ENCODE measurements around the gene WDR70. TPM values are rescaled to one million over a fixed set of nuclear protein-coding genes. Genes with fewer than 3 reads are reported as not detected.
"Not testable (repeated sequence)": the region's sequence is repeated elsewhere in the genome, so short reads cannot be mapped to it uniquely, and the experiment has no call there.

Gene WDR70
- total RNA-seq, 1 experiment from 2014 or later, result 31.3 TPM

DNA sequence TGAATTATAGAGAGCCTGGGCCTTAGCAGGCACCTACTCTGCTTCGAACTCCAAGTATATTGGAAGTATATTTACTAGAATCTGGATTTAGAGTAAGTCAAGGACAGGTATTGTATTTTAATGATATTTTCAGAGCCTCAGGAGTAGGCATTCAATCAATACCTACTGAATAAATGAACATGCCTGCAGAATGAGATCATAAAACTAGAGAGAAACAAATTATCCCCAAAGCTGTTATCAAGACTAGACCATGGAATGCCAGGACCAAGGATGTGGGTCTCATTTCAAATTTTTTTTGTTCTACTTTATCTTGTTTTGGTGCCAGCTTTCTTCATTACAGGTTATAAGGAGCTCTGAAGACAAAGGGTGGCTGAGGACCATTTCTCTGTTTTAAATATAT is 394.7 kb downstream of the WDR70 start:
- Mint-ChIP-seq H3K4me1 (ENCODE audit: insufficient read depth, unreplicated experiment) (peaks cover 13% of the 10 kb centered on the region), H3K27me3 (ENCODE audit: insufficient read depth, unreplicated experiment) (no peaks in the 10 kb centered on the region), H3K36me3 (ENCODE audit: insufficient read depth, unreplicated experiment) (no peaks in the 10 kb centered on the region), H3K27ac (ENCODE audit: low read depth, unreplicated experiment) (no peak overlapping the region), H3K4me3 (ENCODE audit: unreplicated experiment) (no peak overlapping the region), H3K9me3 (ENCODE audit: unreplicated experiment) (peaks cover 7% of the 10 kb centered on the region)
- intact Hi-C loops (cut with micrococcal nuclease), result no loop called here
- DNase-seq (ENCODE audit: unreplicated experiment), result no peak
- ChIA-PET POLR2A (interaction anchor here (0.9 to 1.2 kb wide), 2 partner anchors 9 to 10 kb away, joined by 3 read pairs; no protein-coding TSS in a partner anchor), CTCF (no interaction called here)
- BruUV-seq (replicated peaks), result no TSS peak
- TF ChIP-seq, protein P1, sequence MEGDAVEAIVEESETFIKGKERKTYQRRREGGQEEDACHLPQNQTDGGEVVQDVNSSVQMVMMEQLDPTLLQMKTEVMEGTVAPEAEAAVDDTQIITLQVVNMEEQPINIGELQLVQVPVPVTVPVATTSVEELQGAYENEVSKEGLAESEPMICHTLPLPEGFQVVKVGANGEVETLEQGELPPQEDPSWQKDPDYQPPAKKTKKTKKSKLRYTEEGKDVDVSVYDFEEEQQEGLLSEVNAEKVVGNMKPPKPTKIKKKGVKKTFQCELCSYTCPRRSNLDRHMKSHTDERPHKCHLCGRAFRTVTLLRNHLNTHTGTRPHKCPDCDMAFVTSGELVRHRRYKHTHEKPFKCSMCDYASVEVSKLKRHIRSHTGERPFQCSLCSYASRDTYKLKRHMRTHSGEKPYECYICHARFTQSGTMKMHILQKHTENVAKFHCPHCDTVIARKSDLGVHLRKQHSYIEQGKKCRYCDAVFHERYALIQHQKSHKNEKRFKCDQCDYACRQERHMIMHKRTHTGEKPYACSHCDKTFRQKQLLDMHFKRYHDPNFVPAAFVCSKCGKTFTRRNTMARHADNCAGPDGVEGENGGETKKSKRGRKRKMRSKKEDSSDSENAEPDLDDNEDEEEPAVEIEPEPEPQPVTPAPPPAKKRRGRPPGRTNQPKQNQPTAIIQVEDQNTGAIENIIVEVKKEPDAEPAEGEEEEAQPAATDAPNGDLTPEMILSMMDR (IDR thresholded peaks at IDR 0.05; ENCODE audit: unreplicated experiment), result no peak

DNA sequence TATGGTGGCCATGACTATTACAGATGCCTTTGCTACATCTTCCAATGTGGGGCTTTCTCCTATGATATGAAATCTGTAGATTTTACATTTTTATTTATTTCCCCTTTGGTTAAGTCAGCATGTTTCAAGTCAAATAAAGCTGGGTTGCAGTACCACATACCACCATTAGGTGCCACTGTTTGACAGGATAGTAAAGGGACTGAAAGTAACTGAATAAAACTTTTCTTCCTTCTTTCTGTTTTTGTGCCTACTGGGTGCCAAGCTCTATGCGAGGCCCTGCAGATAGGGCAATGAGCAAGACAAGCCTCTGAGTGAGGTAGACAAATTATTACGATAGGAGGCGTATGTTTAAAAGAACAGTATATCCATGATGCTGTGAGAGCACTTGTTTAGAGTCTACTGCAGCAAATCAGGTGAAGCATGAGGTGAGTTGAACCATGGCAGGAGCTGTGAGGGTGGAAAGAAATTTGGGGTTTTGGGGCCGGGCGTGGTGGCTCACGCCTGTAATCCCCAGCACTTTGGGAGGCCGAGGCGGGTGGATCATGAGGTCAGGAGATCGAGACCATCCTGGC is 395.9 kb downstream of the WDR70 start:
- BruUV-seq (replicated peaks), result no TSS peak
- no peaks in the 10 kb centered on the region for H3K27me3 Mint-ChIP-seq (ENCODE audit: insufficient read depth, unreplicated experiment)
- intact Hi-C loops (cut with micrococcal nuclease), result no loop called here
- H3K4me3 Mint-ChIP-seq (ENCODE audit: unreplicated experiment), result no peak overlapping the region
- H3K9me3 Mint-ChIP-seq (ENCODE audit: unreplicated experiment), result peaks cover 7% of the 10 kb centered on the region
- TF ChIP-seq, protein P1 (IDR thresholded peaks at IDR 0.05; ENCODE audit: unreplicated experiment), result peak; percentile 52
- CTCF ChIA-PET, result interaction anchor here (0.6 to 1.1 kb wide), 8 partner anchors 11 to 669 kb away, joined by 3 to 5 read pairs (median 3); no protein-coding TSS in a partner anchor
- H3K36me3 Mint-ChIP-seq (ENCODE audit: insufficient read depth, unreplicated experiment), result no peaks in the 10 kb centered on the region
- POLR2A ChIA-PET, result no interaction called here
- H3K27ac Mint-ChIP-seq (ENCODE audit: low read depth, unreplicated experiment), result no peak overlapping the region
- peak; percentile 20 for DNase-seq (ENCODE audit: unreplicated experiment)
- H3K4me1 Mint-ChIP-seq (ENCODE audit: insufficient read depth, unreplicated experiment), result peaks cover 13% of the 10 kb centered on the region

DNA sequence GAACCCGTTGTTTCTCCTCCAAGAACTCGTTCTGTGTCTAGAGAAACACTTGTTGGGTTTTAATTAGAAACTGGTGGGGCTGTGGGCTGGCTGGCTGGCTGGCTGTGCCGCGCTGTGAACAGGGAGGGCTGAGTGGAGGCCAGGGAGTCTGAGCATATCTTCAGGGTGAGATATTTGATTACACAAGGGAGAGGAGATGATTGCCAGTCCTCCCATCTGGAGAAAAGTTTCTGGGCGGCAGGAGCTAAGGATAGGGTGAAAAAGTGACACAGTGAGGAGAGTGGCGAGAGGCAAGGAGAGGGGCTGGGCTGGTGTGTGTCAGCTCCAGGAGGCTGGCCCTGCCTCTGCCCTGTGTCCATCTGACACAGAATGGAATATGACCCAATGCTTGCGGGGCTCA is 397.7 kb downstream of the WDR70 start:
- ChIA-PET POLR2A (interaction anchor here (0.9 kb wide), 1 partner anchor 13 kb away, joined by 3 read pairs; no protein-coding TSS in a partner anchor), CTCF (interaction anchor here (0.6 to 1.7 kb wide), 2 partner anchors 10 to 13 kb away, joined by 3 to 4 read pairs; no protein-coding TSS in a partner anchor)
- H3K36me3 Mint-ChIP-seq (ENCODE audit: insufficient read depth, unreplicated experiment), result no peaks in the 10 kb centered on the region
- intact Hi-C loops (cut with micrococcal nuclease), result no loop called here
- no peak for DNase-seq (ENCODE audit: unreplicated experiment)
- H3K4me1 Mint-ChIP-seq (ENCODE audit: insufficient read depth, unreplicated experiment), result peaks cover 4% of the 10 kb centered on the region
- H3K27ac Mint-ChIP-seq (ENCODE audit: low read depth, unreplicated experiment), result no peak overlapping the region
- BruUV-seq (replicated peaks), result no TSS peak
- TF ChIP-seq, protein P1 (IDR thresholded peaks at IDR 0.05; ENCODE audit: unreplicated experiment), result no peak
- H3K4me3 Mint-ChIP-seq (ENCODE audit: unreplicated experiment), result no peak overlapping the region
- H3K27me3 Mint-ChIP-seq (ENCODE audit: insufficient read depth, unreplicated experiment), result no peaks in the 10 kb centered on the region
- H3K9me3 Mint-ChIP-seq (ENCODE audit: unreplicated experiment), result peaks cover 7% of the 10 kb centered on the region

DNA sequence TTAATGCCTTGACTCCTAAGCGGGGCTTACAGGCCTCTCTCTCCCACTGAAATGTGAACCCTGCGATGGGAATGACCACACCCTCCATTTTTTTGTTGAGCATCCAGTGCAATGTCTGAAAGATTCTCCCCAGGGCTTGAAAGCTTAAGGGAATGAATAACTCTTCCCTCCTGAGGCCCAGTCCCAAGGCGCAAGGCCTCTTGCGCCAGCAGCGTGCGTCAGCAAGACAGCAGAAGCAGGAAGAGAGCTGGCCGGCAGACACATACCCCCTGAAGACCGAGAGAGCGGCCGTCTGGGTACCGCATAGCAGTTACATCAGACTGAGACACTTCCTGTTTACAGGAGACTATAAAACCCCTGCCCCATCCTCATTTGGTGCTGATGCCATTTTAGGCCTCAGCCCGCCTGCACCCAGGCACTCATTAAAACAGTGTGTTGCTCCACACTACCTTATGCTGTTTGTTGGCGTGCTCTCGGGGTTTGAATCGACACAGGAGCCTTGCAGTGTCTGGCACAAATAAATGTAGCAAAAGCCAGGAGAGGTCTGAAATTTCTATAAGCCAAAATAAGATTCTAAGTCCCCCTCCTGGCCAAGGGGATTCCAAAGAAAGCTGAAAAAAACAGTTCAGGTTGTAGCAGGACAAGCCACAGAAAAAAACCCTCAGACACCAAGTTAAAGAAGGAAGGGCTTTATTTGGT is 398.5 kb downstream of the WDR70 start:
- no TSS peak for BruUV-seq (replicated peaks)
- no peak overlapping the region for H3K27ac Mint-ChIP-seq (ENCODE audit: low read depth, unreplicated experiment)
- H3K36me3 Mint-ChIP-seq (ENCODE audit: insufficient read depth, unreplicated experiment), result no peaks in the 10 kb centered on the region
- H3K27me3 Mint-ChIP-seq (ENCODE audit: insufficient read depth, unreplicated experiment), result no peaks in the 10 kb centered on the region
- no peaks in the 10 kb centered on the region for H3K4me1 Mint-ChIP-seq (ENCODE audit: insufficient read depth, unreplicated experiment)
- ChIA-PET CTCF (interaction anchor here (0.6 to 1.7 kb wide), 3 partner anchors 11 to 15 kb away, joined by 3 to 5 read pairs (median 4); no protein-coding TSS in a partner anchor), POLR2A (interaction anchor here (1.7 kb wide), 1 partner anchor 8 kb away, joined by 4 read pairs; no protein-coding TSS in a partner anchor)
- no peak overlapping the region for H3K4me3 Mint-ChIP-seq (ENCODE audit: unreplicated experiment)
- intact Hi-C loops (cut with micrococcal nuclease), result no loop called here
- peaks cover 7% of the 10 kb centered on the region for H3K9me3 Mint-ChIP-seq (ENCODE audit: unreplicated experiment)
- TF ChIP-seq, protein P1 (IDR thresholded peaks at IDR 0.05; ENCODE audit: unreplicated experiment), result no peak
- no peak for DNase-seq (ENCODE audit: unreplicated experiment)

DNA sequence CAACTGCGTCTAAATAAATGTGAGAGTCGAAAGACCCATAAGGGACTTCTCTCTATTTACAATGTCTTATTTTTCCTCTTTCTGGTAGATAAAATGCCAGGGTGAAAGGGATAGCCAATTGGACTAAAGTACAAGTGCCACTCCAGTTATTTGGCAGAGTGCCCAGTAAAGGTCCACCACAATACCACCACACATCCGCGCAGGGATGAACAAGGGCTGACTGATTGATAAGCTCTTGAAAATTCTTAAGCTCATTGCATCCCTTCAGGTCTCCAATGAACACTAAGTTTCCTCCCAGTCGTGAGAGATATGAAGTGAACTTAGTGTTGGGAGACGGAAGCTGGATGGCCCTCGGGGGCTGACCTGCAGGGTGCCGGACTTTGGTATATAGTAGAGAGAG is 402.3 kb downstream of the WDR70 start:
- H3K4me3 Mint-ChIP-seq (ENCODE audit: unreplicated experiment); BruUV-seq (replicated peaks); H3K9me3 Mint-ChIP-seq (ENCODE audit: unreplicated experiment); CTCF ChIA-PET; DNase-seq (ENCODE audit: unreplicated experiment); H3K27me3 Mint-ChIP-seq (ENCODE audit: insufficient read depth, unreplicated experiment); H3K27ac Mint-ChIP-seq (ENCODE audit: low read depth, unreplicated experiment); intact Hi-C loops (cut with micrococcal nuclease); H3K4me1 Mint-ChIP-seq (ENCODE audit: insufficient read depth, unreplicated experiment); H3K36me3 Mint-ChIP-seq (ENCODE audit: insufficient read depth, unreplicated experiment): not testable (repeated sequence)
- POLR2A ChIA-PET, result interaction anchor here (0.6 kb wide), 1 partner anchor 9 kb away, joined by 3 read pairs; no protein-coding TSS in a partner anchor
